Neural cell (in vitro differentiated cells): ENCODE data around the gene NRP1. TPM values are rescaled to one million over a fixed set of nuclear protein-coding genes. Genes with fewer than 3 reads are reported as not detected.

Source experiments
- H2AFZ ChIP-seq: fragments of 200-600, 300-800 bp; sonication (generic), shearing (Covaris generic); 2 replicates; pipeline ENCODE4 v1.6.0; 2014; ENCODE audit warnings: low read depth, mild to moderate bottlenecking, antibody characterized with exemption, low read length, moderate library complexity
- H3F3A ChIP-seq: fragments of 200-600 bp; shearing (Covaris generic); 2 replicates; pipeline ENCODE4 v1.6.1; 2016; ENCODE audit warnings: mild to moderate bottlenecking, moderate library complexity, mixed read lengths, antibody characterized with exemption, low read length; ENCODE audit not compliant: insufficient read depth, poor library complexity, severe bottlenecking
- H3K27ac ChIP-seq: fragments of 200-600, 300-800 bp; sonication (generic), shearing (Covaris generic); 2 replicates; pipeline ENCODE4 v1.5.1; 2014; ENCODE audit warnings: mild to moderate bottlenecking, low read length, moderate library complexity
- H3K27me3 ChIP-seq: fragments of 300-800, 200-600 bp; sonication (generic), shearing (Covaris generic); 2 replicates; pipeline ENCODE4 v1.6.0; 2014; ENCODE audit warnings: mild to moderate bottlenecking, low read depth, low read length, moderate library complexity; ENCODE audit not compliant: insufficient read depth
- H3K36me3 ChIP-seq: fragments of 300-800, 200-600 bp; sonication (generic), shearing (Covaris generic); 2 replicates; pipeline ENCODE4 v1.5.1; 2014; ENCODE audit warnings: mild to moderate bottlenecking, antibody characterized with exemption, low read length, moderate library complexity; ENCODE audit not compliant: insufficient read depth
- H3K4me2 ChIP-seq: fragments of 300-800, 200-600 bp; sonication (generic), shearing (Covaris generic); 2 replicates; pipeline ENCODE4 v1.6.0; 2014; ENCODE audit warnings: mild to moderate bottlenecking, low read length
- H3K4me3 ChIP-seq: fragments of 300-800, 200-600 bp; sonication (generic), shearing (Covaris generic); 2 replicates; pipeline ENCODE4 v1.5.1; 2014; ENCODE audit warnings: mild to moderate bottlenecking, low read length, moderate library complexity
- H3K79me2 ChIP-seq: fragments of 200-600 bp; shearing (Covaris generic); replicated peaks from 2 replicates; pipeline ENCODE4 v1.6.0; 2014; ENCODE audit warnings: mild to moderate bottlenecking, low read length, moderate library complexity; ENCODE audit not compliant: insufficient read depth
- H3K9ac ChIP-seq: fragments of 300-800, 200-600 bp; sonication (generic), shearing (Covaris generic); 2 replicates; pipeline ENCODE4 v1.6.1; 2016; ENCODE audit warnings: mild to moderate bottlenecking, low read length, mixed read lengths
- H3K9me2 ChIP-seq: fragments of 200-600 bp; shearing (Covaris generic); 2 replicates; pipeline ENCODE4 v1.6.1; 2016; ENCODE audit warnings: mild to moderate bottlenecking, low read length, mixed read lengths; ENCODE audit not compliant: insufficient read depth
- H3K9me3 ChIP-seq: fragments of 200-600, 300-800 bp; sonication (generic), shearing (Covaris generic); 2 replicates; pipeline ENCODE4 v1.6.1; 2016; ENCODE audit warnings: mild to moderate bottlenecking, mixed run types, low read length, moderate library complexity, mixed read lengths
- H4K20me1 ChIP-seq: fragments of 200-600 bp; shearing (Covaris generic); 2 replicates; pipeline ENCODE4 v1.6.1; 2016; ENCODE audit warnings: mild to moderate bottlenecking, mixed run types; ENCODE audit not compliant: insufficient read depth
- EP300 ChIP-seq: fragments of 450-650 bp; conservative IDR thresholded peaks from 2 replicates; pipeline ENCODE4 v1.6.1; 2014; ENCODE audit warnings: antibody characterized with exemption, mild to moderate bottlenecking, moderate library complexity; ENCODE audit not compliant: poor library complexity, severe bottlenecking
- EZH2 ChIP-seq: fragments of 200-600, 300-800 bp; shearing (Covaris generic), sonication (generic); IDR thresholded peaks from 2 replicates; pipeline ENCODE4 v1.6.1; 2014; ENCODE audit warnings: antibody characterized with exemption, low read length, borderline replicate concordance, mild to moderate bottlenecking; ENCODE audit not compliant: insufficient read depth, poor library complexity, severe bottlenecking
- MXI1 ChIP-seq: fragments of 450-650 bp; conservative IDR thresholded peaks from 2 replicates; pipeline ENCODE4 v1.6.1; 2014; ENCODE audit warnings: antibody characterized with exemption, mild to moderate bottlenecking; ENCODE audit not compliant: poor library complexity, severe bottlenecking
- POLR2AphosphoS5 ChIP-seq: IDR thresholded peaks from 2 replicates; pipeline ENCODE4 v1.6.1; 2012
- RAD21 ChIP-seq: fragments of 450-650 bp; conservative IDR thresholded peaks from 2 replicates; pipeline ENCODE4 v1.6.1; 2014; ENCODE audit warnings: antibody characterized with exemption, mild to moderate bottlenecking, moderate library complexity
- SMC3 ChIP-seq: fragments of 450-650 bp; conservative IDR thresholded peaks from 2 replicates; pipeline ENCODE4 v1.6.1; 2014; ENCODE audit warnings: antibody characterized with exemption, mild to moderate bottlenecking, moderate library complexity; ENCODE audit not compliant: poor library complexity
- TAF1 ChIP-seq: IDR thresholded peaks from 2 replicates; pipeline ENCODE4 v1.6.1; 2012; ENCODE audit warnings: low read depth
- polyA plus RNA-seq: library from polyadenylated mRNA; depleted of rRNA; stranded (reverse); fragments of >200 nt; gene quantifications from 2 replicates; pipeline ENCODE4 v1.2.3, GENCODE V29; 2014
- TF ChIP-seq, protein P1 (sequence below): fragments of 450-650 bp; IDR thresholded peaks from 2 replicates; pipeline ENCODE4 v1.5.1; 2014; ENCODE audit warnings: antibody characterized with exemption, mild to moderate bottlenecking, moderate library complexity; ENCODE audit not compliant: poor library complexity, severe bottlenecking
- TF ChIP-seq, protein P2 (sequence below): IDR thresholded peaks from 2 replicates; pipeline ENCODE4 v1.6.1; 2012; ENCODE audit warnings: borderline replicate concordance

The NRP1 gene
- polyA plus RNA-seq, 1 donor from 2014 or later: 23.2 TPM

DNA sequence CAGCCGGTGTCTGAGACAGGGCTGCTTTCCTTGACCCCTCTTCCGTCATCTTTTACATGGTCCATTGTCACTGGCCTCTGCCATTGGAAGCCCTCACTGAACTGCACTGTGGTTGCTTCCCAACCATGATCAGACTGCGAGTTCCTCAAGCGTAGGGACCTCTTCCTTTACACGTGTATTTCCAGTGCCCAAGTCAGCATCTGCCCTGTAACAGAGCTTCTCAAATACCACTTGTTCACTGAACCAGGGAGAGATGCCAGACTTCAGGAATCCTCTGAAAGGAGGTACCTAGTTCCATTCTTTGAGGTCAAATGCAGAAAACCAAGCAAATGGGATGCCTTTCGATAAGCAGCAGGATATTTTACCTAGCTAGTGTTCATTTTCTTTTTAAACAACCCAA, 145.1 kb downstream of the NRP1 start:
- Histone ChIP-seq H3K9me3 (no peaks in the 10 kb centered on the region), H3K9me2 (no peaks in the 10 kb centered on the region), H3K4me2 (peak overlapping the region; percentile 9), H3K36me3 (no peaks in the 10 kb centered on the region), H2AFZ (no peak overlapping the region), H4K20me1 (no peaks in the 10 kb centered on the region), H3K27ac (peak overlapping the region; percentile 30), H3K27me3 (no peaks in the 10 kb centered on the region), H3F3A (no peaks in the 10 kb centered on the region), H3K79me2 (no peaks in the 10 kb centered on the region), H3K4me3 (no peak overlapping the region), H3K9ac (no peak overlapping the region)
- TF ChIP-seq POLR2AphosphoS5: no peak
- TF ChIP-seq MXI1: no peak
- TF ChIP-seq SMC3: no peak

DNA sequence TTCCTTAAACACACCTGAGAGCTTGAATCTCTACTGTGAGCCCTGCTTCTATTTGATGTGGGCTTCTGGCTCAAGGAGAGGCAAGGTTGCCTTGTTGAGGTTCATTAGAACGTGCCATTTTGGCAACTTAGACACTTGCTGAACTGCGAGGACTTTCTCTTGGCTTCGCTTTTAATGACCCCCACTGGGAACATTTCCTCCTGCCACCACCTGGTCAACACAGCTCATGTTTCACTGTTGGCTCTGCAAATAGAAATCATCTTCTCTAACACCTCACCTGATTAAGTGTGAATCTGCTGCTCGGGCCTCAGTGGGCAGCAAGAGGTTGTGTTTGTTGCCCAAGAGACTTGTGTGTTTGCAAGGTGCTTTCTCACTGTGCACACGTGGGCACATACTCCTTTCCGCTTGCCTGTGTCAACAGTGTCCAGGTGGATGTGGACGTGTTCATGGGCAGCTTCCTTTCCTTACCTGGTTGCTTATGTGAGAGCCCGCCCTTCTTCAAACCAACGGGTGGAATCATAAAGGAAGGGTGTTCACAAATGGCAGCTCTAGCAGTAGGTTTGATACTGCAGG, 147.0 kb downstream of the NRP1 start:
- H3K27ac ChIP-seq: no peak overlapping the region
- no peaks in the 10 kb centered on the region for H3K9me2 ChIP-seq
- no peaks in the 10 kb centered on the region for H3K9me3 ChIP-seq
- no peaks in the 10 kb centered on the region for H3F3A ChIP-seq
- no peaks in the 10 kb centered on the region for H3K36me3 ChIP-seq
- no peaks in the 10 kb centered on the region for H4K20me1 ChIP-seq
- TF ChIP-seq, protein P1, sequence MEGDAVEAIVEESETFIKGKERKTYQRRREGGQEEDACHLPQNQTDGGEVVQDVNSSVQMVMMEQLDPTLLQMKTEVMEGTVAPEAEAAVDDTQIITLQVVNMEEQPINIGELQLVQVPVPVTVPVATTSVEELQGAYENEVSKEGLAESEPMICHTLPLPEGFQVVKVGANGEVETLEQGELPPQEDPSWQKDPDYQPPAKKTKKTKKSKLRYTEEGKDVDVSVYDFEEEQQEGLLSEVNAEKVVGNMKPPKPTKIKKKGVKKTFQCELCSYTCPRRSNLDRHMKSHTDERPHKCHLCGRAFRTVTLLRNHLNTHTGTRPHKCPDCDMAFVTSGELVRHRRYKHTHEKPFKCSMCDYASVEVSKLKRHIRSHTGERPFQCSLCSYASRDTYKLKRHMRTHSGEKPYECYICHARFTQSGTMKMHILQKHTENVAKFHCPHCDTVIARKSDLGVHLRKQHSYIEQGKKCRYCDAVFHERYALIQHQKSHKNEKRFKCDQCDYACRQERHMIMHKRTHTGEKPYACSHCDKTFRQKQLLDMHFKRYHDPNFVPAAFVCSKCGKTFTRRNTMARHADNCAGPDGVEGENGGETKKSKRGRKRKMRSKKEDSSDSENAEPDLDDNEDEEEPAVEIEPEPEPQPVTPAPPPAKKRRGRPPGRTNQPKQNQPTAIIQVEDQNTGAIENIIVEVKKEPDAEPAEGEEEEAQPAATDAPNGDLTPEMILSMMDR: no peak
- TF ChIP-seq MXI1 (no peak), EZH2 (no peak), POLR2AphosphoS5 (no peak), SMC3 (no peak), EP300 (no peak), TAF1 (no peak), RAD21 (no peak)
- TF ChIP-seq, protein P2, sequence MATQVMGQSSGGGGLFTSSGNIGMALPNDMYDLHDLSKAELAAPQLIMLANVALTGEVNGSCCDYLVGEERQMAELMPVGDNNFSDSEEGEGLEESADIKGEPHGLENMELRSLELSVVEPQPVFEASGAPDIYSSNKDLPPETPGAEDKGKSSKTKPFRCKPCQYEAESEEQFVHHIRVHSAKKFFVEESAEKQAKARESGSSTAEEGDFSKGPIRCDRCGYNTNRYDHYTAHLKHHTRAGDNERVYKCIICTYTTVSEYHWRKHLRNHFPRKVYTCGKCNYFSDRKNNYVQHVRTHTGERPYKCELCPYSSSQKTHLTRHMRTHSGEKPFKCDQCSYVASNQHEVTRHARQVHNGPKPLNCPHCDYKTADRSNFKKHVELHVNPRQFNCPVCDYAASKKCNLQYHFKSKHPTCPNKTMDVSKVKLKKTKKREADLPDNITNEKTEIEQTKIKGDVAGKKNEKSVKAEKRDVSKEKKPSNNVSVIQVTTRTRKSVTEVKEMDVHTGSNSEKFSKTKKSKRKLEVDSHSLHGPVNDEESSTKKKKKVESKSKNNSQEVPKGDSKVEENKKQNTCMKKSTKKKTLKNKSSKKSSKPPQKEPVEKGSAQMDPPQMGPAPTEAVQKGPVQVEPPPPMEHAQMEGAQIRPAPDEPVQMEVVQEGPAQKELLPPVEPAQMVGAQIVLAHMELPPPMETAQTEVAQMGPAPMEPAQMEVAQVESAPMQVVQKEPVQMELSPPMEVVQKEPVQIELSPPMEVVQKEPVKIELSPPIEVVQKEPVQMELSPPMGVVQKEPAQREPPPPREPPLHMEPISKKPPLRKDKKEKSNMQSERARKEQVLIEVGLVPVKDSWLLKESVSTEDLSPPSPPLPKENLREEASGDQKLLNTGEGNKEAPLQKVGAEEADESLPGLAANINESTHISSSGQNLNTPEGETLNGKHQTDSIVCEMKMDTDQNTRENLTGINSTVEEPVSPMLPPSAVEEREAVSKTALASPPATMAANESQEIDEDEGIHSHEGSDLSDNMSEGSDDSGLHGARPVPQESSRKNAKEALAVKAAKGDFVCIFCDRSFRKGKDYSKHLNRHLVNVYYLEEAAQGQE: no peak
- no peaks in the 10 kb centered on the region for H3K27me3 ChIP-seq
- H3K79me2 ChIP-seq: no peaks in the 10 kb centered on the region
- H3K4me3 ChIP-seq: no peak overlapping the region
- no peak overlapping the region for H3K9ac ChIP-seq
- no peak overlapping the region for H2AFZ ChIP-seq
- no peak overlapping the region for H3K4me2 ChIP-seq

DNA sequence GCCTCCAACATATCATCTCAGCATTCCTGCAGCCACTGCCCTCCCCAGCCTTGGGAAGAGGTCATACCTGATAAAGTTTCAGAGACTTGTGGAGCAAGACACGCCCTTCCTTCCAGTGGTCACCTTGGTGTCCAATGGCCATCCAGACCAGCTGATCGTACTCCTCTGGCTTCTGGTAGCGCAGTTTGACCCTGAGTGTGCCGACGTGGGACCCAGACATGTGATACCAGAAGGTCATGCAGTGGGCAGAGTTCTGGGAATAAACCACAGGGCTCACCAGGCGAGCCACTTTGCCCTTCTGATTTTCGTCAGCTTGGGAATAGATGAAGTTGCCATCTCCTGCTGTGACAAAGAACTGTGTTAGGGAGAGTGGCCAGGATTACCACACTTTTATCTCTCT, 148.3 kb downstream of the NRP1 start:
- Histone ChIP-seq H3K27ac (no peak overlapping the region), H3K4me2 (no peak overlapping the region), H4K20me1 (no peaks in the 10 kb centered on the region), H3K27me3 (no peaks in the 10 kb centered on the region), H3K9me2 (no peaks in the 10 kb centered on the region), H2AFZ (no peak overlapping the region), H3K36me3 (no peaks in the 10 kb centered on the region), H3K79me2 (no peaks in the 10 kb centered on the region), H3K9me3 (no peaks in the 10 kb centered on the region), H3F3A (no peaks in the 10 kb centered on the region), H3K4me3 (no peak overlapping the region), H3K9ac (no peak overlapping the region)
- TF ChIP-seq RAD21: no peak
- TF ChIP-seq, protein P2: no peak
- no peak for TF ChIP-seq MXI1
- no peak for TF ChIP-seq POLR2AphosphoS5
- no peak for TF ChIP-seq TAF1
- TF ChIP-seq, protein P1: no peak
- no peak for TF ChIP-seq EP300
- no peak for TF ChIP-seq SMC3
- no peak for TF ChIP-seq EZH2
